ENCODE data around the gene JCAD. TPM values are rescaled to one million over a fixed set of nuclear protein-coding genes. Genes with fewer than 3 reads are reported as not detected.
"Not testable (repeated sequence)": the region's sequence is repeated elsewhere in the genome, so short reads cannot be mapped to it uniquely, and the experiment has no call there.

Gene JCAD
- total RNA-seq, 2 experiments from 2014 or later, result not detected

- POLR2A ChIA-PET, result no interaction called here
- CTCF ChIA-PET, result no interaction called here
- DNase-seq (no peak), ATAC-seq (no peak)
- no peak overlapping the region for H3K4me3 Mint-ChIP-seq
- H3K36me3 Mint-ChIP-seq (ENCODE audit: low read depth), result no peaks in the 10 kb centered on the region
- H3K9me3 Mint-ChIP-seq (ENCODE audit: low read depth), result no peaks in the 10 kb centered on the region
- intact Hi-C loops (cut with DNase I, micrococcal nuclease), result loop anchor here in 1 of 2 experiments (5.0 kb wide), 1 partner anchor 317 kb away; the partner anchor contains the start of gene MTPAP
- H3K4me1 Mint-ChIP-seq, result peaks cover 35% of the 10 kb centered on the region
- H3K27me3 Mint-ChIP-seq, result peaks cover 51% of the 10 kb centered on the region
- no peak overlapping the region for H3K27ac Mint-ChIP-seq
Measured at GRCh38 chr10:30029872-30030256, 29.5 kb downstream of the JCAD start.

DNA sequence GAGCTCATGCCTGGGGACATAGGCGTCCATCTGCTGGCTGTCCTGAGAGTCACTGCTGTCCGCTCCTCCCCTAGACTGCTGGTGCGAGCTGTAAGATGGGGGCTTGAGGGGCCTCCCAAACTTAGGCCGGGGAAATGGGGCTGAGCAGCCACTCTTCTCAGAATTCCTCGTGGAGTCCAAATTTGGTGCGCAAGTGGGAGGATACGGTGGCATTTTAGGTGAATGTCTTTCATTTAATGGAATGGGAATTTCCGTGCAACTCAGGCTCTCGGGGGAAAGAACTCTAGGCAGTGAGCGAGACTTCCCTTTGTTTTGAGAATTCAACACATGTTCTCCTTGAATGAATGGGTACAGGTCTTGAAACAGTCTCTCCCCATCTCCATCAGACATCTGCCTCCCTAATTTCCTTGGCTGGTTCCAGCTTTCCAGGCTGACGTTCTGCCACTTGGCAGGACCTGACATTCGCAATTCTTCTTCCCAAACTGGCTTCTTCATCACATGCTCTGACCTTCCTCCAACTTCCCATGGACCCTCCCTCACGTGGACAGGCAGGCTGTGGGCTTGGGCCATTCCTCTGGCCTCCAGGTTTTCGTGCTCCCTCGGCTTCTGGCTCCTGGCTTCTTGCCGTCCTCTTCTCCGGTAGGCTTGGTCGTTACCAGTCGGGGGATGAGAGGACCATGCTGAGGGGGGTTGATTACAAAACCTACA is 30.1 kb downstream of the JCAD start:
- POLR2A ChIA-PET, result no interaction called here
- intact Hi-C loops (cut with DNase I, micrococcal nuclease), result loop anchor here in 1 of 2 experiments (5.0 kb wide), 1 partner anchor 318 kb away; the partner anchor contains the start of gene MTPAP
- Mint-ChIP-seq H3K27ac (no peak overlapping the region), H3K9me3 (ENCODE audit: low read depth) (no peaks in the 10 kb centered on the region), H3K4me3 (no peak overlapping the region), H3K27me3 (peaks cover 47% of the 10 kb centered on the region), H3K36me3 (ENCODE audit: low read depth) (no peaks in the 10 kb centered on the region), H3K4me1 (peaks cover 34% of the 10 kb centered on the region)
- DNase-seq (no peak), ATAC-seq (no peak)
- CTCF ChIA-PET, result interaction anchor here (1.0 kb wide), 1 partner anchor 14 kb away, joined by 4 read pairs; no protein-coding TSS in a partner anchor

GRCh38 chr10:30028738-30029030 is 30.7 kb downstream of the JCAD start:
- Mint-ChIP-seq H3K4me3 (no peak overlapping the region), H3K36me3 (ENCODE audit: low read depth) (no peaks in the 10 kb centered on the region), H3K4me1 (peaks cover 34% of the 10 kb centered on the region), H3K27me3 (peaks cover 51% of the 10 kb centered on the region), H3K27ac (no peak overlapping the region), H3K9me3 (ENCODE audit: low read depth) (no peaks in the 10 kb centered on the region)
- intact Hi-C loops (cut with DNase I, micrococcal nuclease), result loop anchor here in 1 of 2 experiments (5.0 kb wide), 1 partner anchor 319 kb away; the partner anchor contains the start of gene MTPAP
- ChIA-PET CTCF (interaction anchor here (0.6 to 1.0 kb wide), 2 partner anchors 14 to 508 kb away, joined by 3 to 4 read pairs; no protein-coding TSS in a partner anchor), POLR2A (no interaction called here)
- no peak for ATAC-seq
- no peak for DNase-seq

- CTCF ChIA-PET, result interaction anchor here (0.6 to 1.7 kb wide), 5 partner anchors 11 to 508 kb away, joined by 3 to 7 read pairs (median 3); no protein-coding TSS in a partner anchor
- Mint-ChIP-seq H3K9me3 (ENCODE audit: low read depth) (no peaks in the 10 kb centered on the region), H3K27ac (peak overlapping the region; percentile 7), H3K4me3 (peak overlapping the region; percentile 66), H3K36me3 (ENCODE audit: low read depth) (no peaks in the 10 kb centered on the region), H3K27me3 (peaks cover 50% of the 10 kb centered on the region), H3K4me1 (peaks cover 34% of the 10 kb centered on the region)
- ATAC-seq, result peak; percentile 14
- DNase-seq, result peak; percentile 62
- intact Hi-C loops (cut with DNase I, micrococcal nuclease), result loop anchor here in 1 of 2 experiments (5.0 kb wide), 1 partner anchor 319 kb away; the partner anchor contains the start of gene MTPAP
- POLR2A ChIA-PET, result interaction anchor here (0.8 kb wide), 1 partner anchor 10 kb away, joined by 3 read pairs; no protein-coding TSS in a partner anchor
Measured at GRCh38 chr10:30028006-30028737, 31.2 kb downstream of the JCAD start.

GRCh38 chr10:30027057-30028005 is 32.1 kb downstream of the JCAD start:
- CTCF ChIA-PET, result interaction anchor here (0.8 to 1.7 kb wide), 6 partner anchors 11 to 511 kb away, joined by 3 to 7 read pairs (median 3); no protein-coding TSS in a partner anchor
- POLR2A ChIA-PET, result interaction anchor here (0.8 kb wide), 1 partner anchor 11 kb away, joined by 3 read pairs; no protein-coding TSS in a partner anchor
- Mint-ChIP-seq H3K9me3 (ENCODE audit: low read depth) (no peaks in the 10 kb centered on the region), H3K4me3 (peak overlapping the region; percentile 66), H3K4me1 (peaks cover 34% of the 10 kb centered on the region), H3K27ac (peak overlapping the region; percentile 81), H3K27me3 (peaks cover 46% of the 10 kb centered on the region), H3K36me3 (ENCODE audit: low read depth) (no peaks in the 10 kb centered on the region)
- DNase-seq (peak; percentile 92), ATAC-seq (peak; percentile 98)
- intact Hi-C loops (cut with DNase I, micrococcal nuclease), result loop anchor here in 1 of 2 experiments (1.0 to 5.0 kb wide), 2 partner anchors 292 to 320 kb away; partner anchors contain the start of gene MTPAP

DNA sequence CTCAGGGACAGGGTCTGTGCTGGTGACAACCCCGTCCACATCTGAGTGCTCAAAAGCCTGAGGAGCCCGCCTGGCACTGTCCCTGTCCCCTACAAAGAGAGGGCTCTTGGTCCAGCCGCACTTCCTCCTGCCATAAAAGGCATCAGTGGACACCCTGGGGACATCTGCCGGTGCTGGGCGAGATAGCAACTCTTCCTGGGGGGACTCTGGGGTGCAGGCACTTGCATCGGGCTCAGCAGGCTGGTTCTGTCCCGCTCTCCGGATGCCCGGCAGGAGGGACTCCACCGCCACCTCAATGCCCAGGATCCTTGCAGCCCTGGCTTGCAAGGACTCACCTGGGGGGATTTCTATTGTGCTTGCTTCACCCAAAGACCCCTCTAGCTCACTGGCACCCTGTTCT is 32.8 kb downstream of the JCAD start:
- Mint-ChIP-seq H3K4me3 (no peak overlapping the region), H3K36me3 (ENCODE audit: low read depth) (no peaks in the 10 kb centered on the region), H3K27me3 (peaks cover 49% of the 10 kb centered on the region), H3K4me1 (peaks cover 34% of the 10 kb centered on the region), H3K27ac (no peak overlapping the region), H3K9me3 (ENCODE audit: low read depth) (no peaks in the 10 kb centered on the region)
- ChIA-PET POLR2A (no interaction called here), CTCF (interaction anchor here (0.9 to 1.7 kb wide), 4 partner anchors 11 to 512 kb away, joined by 3 to 7 read pairs (median 4); no protein-coding TSS in a partner anchor)
- intact Hi-C loops (cut with DNase I, micrococcal nuclease), result loop anchor here in 1 of 2 experiments (5.0 kb wide), 1 partner anchor 321 kb away; the partner anchor contains the start of gene MTPAP
- no peak for DNase-seq
- no peak for ATAC-seq

DNA sequence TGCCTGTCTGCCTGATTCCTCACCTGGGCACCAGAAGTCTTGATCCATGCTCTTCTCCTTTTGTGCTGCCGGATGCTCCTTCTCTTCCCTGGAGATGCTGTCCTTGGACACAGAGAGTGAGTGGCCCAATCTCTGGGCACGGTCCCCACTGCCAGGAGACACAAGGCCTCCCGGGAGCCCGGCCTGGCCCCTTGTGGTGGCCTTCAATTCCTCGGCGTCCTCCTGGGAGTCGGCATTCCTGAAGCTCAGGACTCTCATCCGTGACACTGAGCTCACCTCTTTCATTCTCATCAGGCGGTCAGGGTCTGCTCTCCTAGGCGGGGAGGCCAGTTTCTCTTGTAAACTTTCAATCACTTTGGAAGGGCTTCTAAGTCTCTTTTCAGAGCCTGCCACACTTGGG is 33.3 kb downstream of the JCAD start:
- Mint-ChIP-seq H3K4me3 (no peak overlapping the region), H3K27me3 (peaks cover 50% of the 10 kb centered on the region), H3K9me3 (ENCODE audit: low read depth) (no peaks in the 10 kb centered on the region), H3K36me3 (ENCODE audit: low read depth) (no peaks in the 10 kb centered on the region), H3K27ac (no peak overlapping the region), H3K4me1 (peaks cover 34% of the 10 kb centered on the region)
- ChIA-PET POLR2A (no interaction called here), CTCF (no interaction called here)
- intact Hi-C loops (cut with DNase I, micrococcal nuclease), result loop anchor here in 1 of 2 experiments (5.0 kb wide), 1 partner anchor 321 kb away; the partner anchor contains the start of gene MTPAP
- DNase-seq (no peak), ATAC-seq (no peak)

GRCh38 chr10:30025428-30025827 is 34.0 kb downstream of the JCAD start:
- Mint-ChIP-seq H3K27me3 (peaks cover 53% of the 10 kb centered on the region), H3K4me1 (peaks cover 34% of the 10 kb centered on the region)
- H3K4me3 Mint-ChIP-seq; H3K27ac Mint-ChIP-seq; POLR2A ChIA-PET; DNase-seq; H3K9me3 Mint-ChIP-seq (ENCODE audit: low read depth); H3K36me3 Mint-ChIP-seq (ENCODE audit: low read depth); ATAC-seq: not testable (repeated sequence)
- CTCF ChIA-PET, result interaction anchor here (1.8 kb wide), 1 partner anchor 84 kb away, joined by 4 read pairs; no protein-coding TSS in a partner anchor
- intact Hi-C loops (cut with DNase I, micrococcal nuclease), result loop anchor here in 1 of 2 experiments (5.0 kb wide), 1 partner anchor 322 kb away; the partner anchor contains the start of gene MTPAP

DNA sequence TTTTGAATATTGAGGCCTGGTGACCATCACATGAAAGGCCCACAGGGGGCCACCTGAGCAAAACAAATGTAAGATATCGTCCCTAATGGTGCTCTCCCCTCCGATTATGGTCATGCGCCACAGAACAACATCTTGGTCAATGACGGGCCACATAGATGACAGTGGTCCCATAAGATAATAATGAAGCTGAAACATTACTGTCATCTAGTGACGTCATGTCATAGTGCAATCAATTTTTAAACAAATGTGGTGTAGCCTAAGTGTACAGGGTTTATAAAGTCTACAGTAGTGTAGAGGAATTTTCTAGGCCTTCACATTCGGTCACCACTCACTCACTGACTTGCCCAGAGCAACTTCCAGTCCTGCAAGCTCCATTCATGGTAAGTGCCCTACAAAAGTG is 36.8 kb downstream of the JCAD start:
- ChIA-PET POLR2A (no interaction called here), CTCF (interaction anchor here (0.8 kb wide), 1 partner anchor 23 kb away, joined by 3 read pairs; no protein-coding TSS in a partner anchor)
- Mint-ChIP-seq H3K4me1 (peaks cover 18% of the 10 kb centered on the region), H3K9me3 (ENCODE audit: low read depth) (no peaks in the 10 kb centered on the region), H3K36me3 (ENCODE audit: low read depth) (no peaks in the 10 kb centered on the region), H3K4me3 (no peak overlapping the region), H3K27ac (no peak overlapping the region), H3K27me3 (peaks cover 55% of the 10 kb centered on the region)
- ATAC-seq (no peak), DNase-seq (no peak)
- intact Hi-C loops (cut with DNase I, micrococcal nuclease), result no loop called here

DNA sequence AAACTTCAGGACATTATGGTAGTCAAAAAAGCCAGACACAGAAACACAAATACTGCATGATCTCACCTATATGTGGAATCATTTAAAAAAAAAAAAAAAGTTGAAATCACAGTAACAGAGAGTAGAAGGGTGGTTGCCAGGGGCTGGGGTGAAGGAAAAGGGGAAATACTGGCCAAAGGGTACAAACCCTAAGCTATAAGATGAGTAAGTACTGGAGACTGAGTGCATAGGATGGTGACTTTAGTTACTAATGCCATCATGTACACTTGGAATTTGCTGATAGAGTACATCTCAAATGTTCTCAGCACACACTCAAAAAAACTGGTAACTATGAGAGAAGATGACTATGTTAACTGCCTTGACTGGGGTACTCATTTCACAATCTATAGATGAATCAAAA is 39.9 kb downstream of the JCAD start:
- ChIA-PET CTCF (no interaction called here), POLR2A (no interaction called here)
- Mint-ChIP-seq H3K4me1 (peaks cover 6% of the 10 kb centered on the region), H3K9me3 (ENCODE audit: low read depth) (no peaks in the 10 kb centered on the region), H3K27ac (no peak overlapping the region), H3K27me3 (peaks cover 63% of the 10 kb centered on the region), H3K4me3 (no peak overlapping the region), H3K36me3 (ENCODE audit: low read depth) (no peaks in the 10 kb centered on the region)
- intact Hi-C loops (cut with DNase I, micrococcal nuclease), result no loop called here
- DNase-seq (no peak), ATAC-seq (peak; percentile 12)

Data from activated CD4-positive, alpha-beta T cell treated with anti-CD3 and anti-CD28 coated beads for 36 hours (primary cell).